ENCODE results near the gene CAB39. TPM values are rescaled to one million over a fixed set of nuclear protein-coding genes. Genes with fewer than 3 reads are reported as not detected.

The CAB39 gene
- polyA plus RNA-seq, 1 donor = 62.3 TPM

DNA sequence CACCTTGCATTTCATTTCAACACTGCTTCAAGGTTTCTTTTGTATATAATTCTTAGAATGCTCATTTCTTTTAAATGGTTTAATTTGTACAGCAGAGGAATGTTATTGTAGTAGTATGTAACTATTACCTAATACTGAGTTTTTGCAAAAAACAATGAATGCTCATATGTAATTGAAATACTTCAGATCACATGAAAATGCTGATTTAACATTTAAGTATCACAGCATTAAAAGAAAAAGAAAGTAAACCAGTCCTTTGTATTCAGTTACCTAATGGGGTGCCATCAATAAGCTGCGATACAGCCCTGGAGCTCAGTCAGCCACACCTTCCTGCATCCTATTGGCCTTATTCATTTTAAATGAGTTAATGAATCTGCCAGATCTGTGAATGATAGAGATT is 106.8 kb downstream of the CAB39 start:
- DNase-seq (ENCODE audit: low read depth) = no peak

- no peak for DNase-seq (ENCODE audit: low read depth)
Measured at GRCh38 chr2:230821261-230821990, 108.8 kb downstream of the CAB39 start.

DNA sequence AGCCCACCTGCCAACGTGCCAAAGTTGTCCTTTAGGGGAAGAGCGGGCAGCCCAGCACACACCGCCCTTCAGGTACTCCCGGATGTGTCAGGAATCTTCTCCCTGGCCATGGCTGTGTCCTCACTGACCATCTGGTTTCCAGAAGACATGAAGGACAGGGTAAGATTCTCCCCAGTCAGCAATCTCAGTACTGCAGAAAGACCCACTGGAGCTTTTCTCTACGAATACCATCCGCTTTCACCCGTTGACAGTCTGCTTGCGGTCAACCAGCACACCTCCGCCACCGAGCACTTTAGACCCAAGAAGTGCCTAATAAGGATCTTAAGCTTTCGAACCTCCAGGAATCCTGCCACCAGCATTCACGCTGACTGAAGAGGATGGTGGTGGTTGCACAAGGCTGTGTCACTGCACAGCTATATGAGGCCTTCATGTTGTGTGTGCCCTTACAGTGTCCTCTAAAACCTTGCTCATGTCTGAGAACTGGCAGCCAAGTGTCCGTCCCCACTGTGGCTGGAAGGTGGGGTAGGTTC is 109.4 kb downstream of the CAB39 start:
- DNase-seq (ENCODE audit: low read depth) = no peak

DNA sequence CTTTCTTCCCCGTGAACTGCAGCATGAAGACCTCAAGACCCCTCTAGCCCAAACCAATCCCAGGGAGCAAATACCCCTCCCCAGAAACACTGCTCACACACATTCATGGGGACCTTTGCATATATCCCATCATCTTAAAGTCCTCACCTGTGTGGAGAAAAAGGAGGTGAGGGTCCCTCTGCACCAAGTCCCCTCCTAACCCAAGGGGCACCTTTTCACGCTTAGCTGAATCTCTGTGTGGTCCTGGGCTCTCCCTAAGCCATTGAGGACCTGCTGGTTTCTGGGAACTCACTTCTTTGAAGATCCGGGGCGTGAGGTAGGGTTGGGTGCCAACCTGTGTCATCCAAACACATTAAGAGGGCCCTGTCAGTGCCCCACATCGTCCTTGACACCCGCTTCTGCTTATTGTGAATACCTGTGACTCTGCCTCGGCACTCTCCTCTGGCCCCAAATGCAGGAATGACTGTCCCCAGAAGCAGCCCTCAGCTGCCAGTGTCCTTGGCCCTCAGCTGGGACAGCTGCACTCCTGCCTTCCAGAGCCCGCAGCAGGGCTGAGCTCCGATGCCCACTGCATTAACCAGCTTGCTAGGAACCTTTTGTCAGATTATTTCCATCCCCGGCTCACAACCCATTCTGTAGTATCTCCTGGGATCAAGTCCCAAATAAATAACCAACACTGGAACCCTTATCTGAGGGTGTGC is 110.8 kb downstream of the CAB39 start:
- DNase-seq (ENCODE audit: low read depth) = no peak

- peak; percentile 65 for DNase-seq (ENCODE audit: low read depth)
Measured at GRCh38 chr2:230824406-230824978, 111.8 kb downstream of the CAB39 start.

- no peak for DNase-seq (ENCODE audit: low read depth)
Measured at GRCh38 chr2:230825354-230825753, 112.7 kb downstream of the CAB39 start.

DNA sequence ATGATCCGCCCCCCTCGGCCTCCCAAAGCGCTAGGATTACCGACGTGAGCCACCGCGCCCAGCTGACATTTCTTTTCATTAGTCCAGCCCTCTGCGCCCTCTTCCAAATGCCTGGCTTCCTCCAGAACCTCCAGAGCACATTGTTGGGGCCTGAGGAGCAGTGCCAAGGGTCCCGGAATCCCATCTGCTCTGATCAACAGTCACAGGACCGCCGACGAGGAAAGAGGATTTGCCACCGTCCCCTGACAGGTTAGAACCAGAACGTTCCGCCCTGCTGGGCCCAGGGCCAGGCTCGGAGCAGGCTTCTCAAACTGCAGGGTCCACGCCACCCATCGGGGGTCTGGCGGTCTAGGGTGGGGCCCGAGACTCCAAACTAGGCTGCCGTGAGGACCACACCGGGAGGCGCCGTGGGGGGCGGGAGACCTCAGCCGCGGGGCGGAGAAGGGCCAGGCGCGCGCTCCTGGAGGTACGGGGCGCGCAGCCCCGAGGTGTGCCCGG is 115.2 kb downstream of the CAB39 start:
- DNase-seq (ENCODE audit: low read depth) = no peak

DNA sequence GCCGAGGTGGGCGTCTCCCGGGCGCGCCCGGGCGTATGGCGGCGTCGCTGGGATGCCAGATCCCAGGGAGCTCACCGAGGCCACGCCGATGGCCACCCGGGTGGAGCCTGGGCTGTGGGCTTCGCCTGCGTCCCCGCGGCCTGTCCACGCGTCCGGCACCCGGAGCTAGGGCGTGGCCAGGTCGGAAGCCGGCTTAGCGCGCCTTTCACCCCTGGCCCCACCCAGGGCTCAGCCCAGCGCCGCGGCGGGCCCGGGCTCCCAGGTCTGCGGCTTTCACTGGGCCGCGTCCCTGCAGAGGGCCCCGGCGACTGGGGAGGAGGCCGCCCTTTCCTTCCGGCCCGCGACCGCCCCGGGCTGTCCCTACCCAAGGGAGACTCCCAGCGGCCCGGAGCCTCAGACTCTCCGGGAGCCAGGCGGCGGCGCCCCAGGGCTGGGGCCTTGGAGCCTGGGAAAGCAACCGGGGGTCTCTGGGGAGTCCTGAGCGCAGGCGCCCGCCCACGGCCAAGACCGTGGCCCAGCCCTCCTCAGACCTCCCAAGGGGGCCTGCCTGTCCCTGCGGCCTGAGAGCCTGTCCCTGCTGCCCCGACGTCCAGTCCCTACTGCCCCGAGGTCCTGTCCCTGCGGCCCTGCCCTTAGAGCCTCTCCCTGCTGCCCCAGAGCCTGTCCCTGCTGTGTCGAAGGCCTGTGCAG is 115.8 kb downstream of the CAB39 start:
- no peak for DNase-seq (ENCODE audit: low read depth)

GRCh38 chr2:230829293-230829692 is 116.7 kb downstream of the CAB39 start:
- no peak for DNase-seq (ENCODE audit: low read depth)

DNA sequence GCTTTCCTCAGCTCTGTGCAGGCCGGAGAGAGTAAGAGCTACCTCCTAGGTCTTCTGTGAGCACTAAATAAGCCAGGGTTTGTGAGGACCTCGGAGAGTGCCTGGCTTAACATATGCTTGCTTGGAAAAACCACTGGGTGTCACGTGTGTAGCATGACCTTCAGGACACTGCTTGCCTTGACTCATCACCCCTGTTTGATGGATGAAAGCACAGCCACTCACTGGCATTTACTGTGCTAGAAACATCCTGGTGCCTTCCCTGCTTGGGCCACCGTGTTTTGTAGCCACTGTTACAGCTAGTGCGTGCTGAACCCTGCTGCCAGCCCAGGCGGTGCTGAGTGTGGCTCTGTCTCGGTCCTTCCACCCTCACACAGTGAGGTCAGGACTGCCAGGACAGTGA is 117.3 kb downstream of the CAB39 start:
- DNase-seq (ENCODE audit: low read depth) = no peak

DNA sequence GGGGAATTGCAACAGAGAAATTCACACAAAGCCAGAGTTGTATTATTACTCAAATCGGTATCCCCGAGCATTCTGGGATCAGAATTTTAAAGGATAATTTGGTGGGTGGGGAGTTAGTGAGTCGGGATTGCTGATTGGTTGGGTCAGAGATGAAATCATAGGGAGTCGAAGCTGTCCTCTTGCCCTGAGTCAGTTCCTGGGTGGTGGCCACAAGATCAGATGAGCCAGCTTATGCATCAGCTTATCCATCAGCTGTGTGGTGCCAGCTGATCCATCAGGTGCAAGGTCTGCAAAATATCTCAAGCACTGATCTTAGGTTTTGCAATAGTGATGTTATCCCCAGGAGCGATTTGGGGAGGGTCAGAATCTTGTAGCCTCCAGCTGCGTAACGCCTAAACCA is 117.8 kb downstream of the CAB39 start:
- no peak for DNase-seq (ENCODE audit: low read depth)

DNA sequence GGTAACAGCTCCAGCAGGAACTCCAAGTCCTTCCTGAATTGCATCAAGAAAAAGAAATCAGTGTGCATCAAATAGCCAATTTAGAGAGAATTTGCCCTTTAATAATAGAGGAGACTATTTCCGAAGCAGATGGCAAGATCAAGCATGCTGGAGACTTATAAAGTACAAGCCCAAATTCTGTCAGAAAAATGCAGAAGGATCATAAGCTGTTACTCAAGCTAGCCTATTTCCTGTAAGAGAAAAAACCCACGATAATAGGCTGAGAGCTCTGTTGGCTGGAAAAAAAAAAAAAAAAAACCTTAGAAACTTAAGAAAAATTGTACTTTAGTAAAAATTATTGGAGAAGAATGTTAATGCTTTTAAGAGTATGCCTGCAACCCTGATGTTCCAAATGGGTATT is 127.7 kb downstream of the CAB39 start:
- DNase-seq (ENCODE audit: low read depth) = no peak

DNA sequence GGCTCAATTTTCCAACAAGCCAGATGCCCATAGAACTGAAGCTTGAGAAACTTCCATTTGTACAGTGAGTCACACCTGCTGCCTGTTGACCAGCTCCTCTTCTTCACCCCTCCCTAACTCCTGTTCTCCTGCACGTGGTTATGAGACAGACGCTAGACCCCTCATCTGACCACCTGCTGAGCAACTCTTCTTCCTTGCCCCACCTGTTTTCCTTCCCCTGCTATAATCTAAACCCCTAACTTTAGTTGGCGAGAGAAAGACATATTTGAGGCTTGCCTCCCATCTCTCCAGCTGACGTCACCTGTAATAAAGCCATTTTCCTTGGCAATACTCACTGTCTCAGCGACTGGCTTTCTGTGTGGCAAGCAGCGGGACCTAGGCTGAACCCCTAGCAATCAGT is 129.8 kb downstream of the CAB39 start:
- DNase-seq (ENCODE audit: low read depth) = no peak

GRCh38 chr2:230843132-230843531 is 130.5 kb downstream of the CAB39 start:
- no peak for DNase-seq (ENCODE audit: low read depth)

- no peak for DNase-seq (ENCODE audit: low read depth)
Measured at GRCh38 chr2:230846360-230846759, 133.7 kb downstream of the CAB39 start.

DNA sequence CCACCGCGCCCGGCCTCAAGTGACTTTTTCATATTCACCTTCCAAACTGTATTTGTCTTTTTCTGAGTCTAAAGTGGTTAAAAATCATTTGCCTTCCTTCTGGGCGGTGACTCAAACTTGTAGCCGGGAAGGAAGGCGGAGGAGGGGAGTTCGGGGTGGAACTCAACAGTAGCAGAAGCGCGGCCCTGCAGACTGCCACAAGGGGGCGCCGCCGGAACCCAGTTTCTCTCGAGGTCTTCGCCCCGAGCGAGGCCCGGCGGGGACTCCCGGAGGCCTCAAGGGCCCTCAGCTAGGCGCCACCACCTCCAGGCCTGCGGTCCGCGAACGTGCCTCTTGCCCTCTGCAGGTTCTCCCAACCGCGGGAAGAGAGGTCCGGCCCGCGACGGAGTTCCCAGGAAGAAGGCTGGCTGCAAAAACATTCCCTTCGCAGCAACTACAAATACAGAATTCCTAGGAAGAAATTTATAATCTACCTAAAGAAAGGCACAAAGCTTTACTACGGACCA is 135.3 kb downstream of the CAB39 start:
- DNase-seq (ENCODE audit: low read depth) = no peak

DNA sequence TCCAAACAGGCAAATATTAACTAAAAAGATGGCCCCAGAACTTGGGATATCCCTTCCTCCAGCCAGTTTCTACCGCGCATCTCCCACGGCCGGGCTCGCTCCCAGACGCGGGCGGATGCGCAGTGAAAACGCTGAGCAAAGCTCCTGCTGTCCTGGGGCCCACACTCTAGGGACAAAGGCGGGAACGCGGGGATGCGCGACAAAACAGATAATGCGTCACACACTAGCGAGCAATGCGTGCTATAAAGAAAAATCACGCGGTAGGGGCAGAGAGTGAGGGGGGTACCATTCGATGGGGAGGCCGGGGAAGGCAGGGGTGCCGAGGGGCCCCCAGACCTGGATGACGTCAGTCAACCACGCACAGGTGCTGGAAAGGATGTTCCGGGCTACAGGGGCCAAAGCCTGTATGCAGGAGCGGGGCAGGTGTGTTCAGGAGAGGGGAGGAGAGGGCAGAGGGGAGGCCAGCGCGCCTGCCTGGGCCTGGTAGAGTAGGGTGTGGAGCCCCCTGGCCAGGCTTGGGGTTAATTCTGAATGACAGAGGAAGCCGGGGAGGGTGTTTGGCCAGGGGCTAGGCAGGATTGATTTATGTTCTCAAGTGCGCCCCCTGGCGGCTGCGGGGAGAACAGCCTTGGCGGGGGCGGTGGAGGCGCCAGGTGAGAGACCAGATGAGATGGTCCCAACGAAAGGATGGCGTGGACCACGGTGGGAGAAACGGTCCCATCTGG is 137.2 kb downstream of the CAB39 start:
- no peak for DNase-seq (ENCODE audit: low read depth)

DNA sequence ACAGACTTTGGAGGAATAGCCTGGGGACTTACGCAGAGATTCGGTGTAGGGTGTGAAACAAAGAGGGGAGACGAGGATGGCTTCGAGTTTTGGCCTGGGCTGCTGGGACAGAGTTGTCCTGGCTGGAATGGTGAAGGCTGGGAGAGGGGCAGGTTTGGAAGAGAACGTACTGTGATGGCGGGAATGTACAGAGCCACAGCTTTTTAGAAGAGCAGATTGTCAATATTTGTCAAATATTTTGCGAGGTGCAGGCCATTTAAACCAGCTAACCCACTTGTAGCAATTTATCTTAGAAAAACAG is 137.7 kb downstream of the CAB39 start:
- no peak for DNase-seq (ENCODE audit: low read depth)

DNA sequence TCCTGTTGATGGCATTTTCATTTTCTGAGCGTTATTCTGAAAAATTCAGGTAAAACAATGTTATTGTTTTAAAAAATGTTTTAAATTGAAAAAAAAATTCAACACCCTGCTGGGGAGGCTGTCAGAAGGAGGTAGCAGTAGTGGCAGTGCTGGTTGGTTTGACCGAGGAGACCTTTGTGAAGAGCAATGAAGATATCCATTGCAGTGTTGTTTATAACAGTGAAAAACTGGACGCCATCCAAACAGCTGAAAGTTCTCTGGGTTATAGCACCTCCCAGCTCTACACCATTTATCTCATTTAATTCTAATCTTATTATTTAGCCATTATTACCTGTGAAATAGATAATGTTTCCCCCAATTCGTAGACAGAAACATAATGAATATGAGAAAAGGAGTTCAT is 139.5 kb downstream of the CAB39 start:
- DNase-seq (ENCODE audit: low read depth) = no peak

DNA sequence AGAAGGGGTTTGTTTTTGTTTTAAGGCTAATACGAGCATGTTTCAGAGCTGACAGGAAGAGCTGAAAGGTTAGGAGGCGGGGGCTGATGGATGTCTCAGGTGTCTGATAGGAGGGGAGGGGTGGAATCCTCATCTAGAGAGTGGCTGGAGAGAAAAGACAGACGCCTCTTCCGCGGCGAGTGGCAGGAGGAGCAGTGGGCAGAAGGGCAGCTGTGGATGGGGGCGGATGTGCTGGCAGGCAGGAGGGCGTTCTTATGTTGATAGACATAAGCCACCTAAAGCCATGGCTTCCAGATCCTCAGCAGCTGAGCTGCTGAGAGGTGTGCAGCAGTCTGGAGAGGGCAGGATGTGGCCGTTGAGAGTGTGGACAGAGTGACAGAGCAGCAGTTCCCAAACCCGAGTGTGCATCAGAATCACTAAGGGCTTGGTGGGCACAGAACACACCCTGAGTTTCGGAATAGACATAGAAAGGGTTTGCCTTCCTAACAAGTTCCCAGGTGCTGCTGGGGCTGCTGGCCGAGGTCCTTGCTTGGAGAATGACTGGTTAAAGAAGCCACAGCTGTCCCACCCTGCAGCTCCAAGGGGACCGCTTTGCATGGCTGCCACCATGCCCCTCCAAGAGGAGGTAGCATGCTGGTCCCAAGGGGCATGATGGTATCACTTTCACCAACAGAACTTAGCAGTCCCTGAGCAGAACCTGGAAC is 149.1 kb downstream of the CAB39 start:
- DNase-seq (ENCODE audit: low read depth) = no peak

DNA sequence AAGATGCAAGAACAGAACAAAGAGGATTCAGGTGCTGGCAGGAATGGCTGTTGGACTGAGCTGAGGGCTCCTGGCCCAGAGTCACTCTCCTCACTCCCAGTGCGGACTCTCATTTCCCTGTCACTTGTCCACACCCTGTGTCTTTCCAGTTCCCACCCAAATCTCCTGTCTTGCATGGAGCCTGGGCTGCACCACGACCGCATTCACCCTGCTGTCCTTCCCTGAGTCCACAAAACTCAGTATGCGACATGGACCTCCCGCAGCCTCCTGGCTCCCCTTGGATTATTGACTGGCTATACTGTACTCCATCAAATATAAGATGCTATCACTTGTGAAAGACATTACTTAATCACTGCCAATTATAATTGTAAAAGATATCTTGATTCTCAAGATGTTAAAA is 149.7 kb downstream of the CAB39 start:
- DNase-seq (ENCODE audit: low read depth) = no peak

All from forelimb muscle (tissue), 1 donor.